ENCODE results near the gene ARHGAP6. TPM values are rescaled to one million over a fixed set of nuclear protein-coding genes. Genes with fewer than 3 reads are reported as not detected.

ARHGAP6 gene
- total and polyA plus RNA-seq, 9 of the 15 experiments (the other 6 are each of a cell fraction or from before 2014, with no cell fraction given): 12.5 to 63.6 (median 41.8) TPM

DNA sequence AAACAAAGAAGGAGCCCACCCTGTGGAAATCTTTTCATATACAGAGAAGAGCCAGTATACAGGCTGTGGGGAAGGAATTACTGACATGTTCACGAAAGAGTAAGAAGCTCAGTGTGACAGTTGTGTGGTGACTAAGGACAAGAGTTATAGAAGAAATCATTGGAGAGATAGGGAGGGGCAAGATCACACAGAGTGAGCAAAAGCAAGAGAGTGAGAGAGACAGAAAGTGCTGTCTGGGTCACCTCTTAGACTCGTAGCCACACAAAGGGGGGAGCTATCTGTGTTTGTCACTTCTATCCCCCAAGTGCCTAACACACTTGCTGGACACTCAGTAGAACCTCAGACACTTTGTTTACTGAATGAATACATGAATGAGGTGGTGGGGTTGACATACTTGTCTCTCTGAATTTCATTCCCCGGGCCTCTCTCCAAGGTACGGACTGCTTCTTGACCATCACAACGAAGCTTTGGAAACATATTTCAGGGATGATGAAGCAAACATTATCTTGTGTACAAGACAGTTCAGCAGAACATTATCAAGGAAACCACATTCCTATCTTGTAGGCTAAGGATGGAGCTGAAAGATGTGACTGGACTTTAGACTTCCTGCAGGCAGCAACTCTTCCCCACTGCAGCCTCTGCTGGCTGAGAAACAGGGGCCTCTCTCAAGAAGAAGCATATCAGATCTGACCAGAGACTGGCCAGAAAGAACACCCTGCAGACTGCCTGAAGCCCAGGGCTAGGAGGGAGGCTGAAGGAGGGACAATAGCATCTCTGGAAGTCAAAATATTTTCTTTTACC lies 204.3 kb downstream of the ARHGAP6 start (continued):
- no peak for TF ChIP-seq KLF13 (tag; IDR thresholded peaks at IDR 0.05; ENCODE audit: borderline replicate concordance, low read depth)
- no peak for TF ChIP-seq NR2C1 (IDR thresholded peaks at IDR 0.05)
- TF ChIP-seq NR2C1 (tag; IDR thresholded peaks at IDR 0.05): peak; percentile 41; the same call in 1 of the 2 replicates
- no peak for TF ChIP-seq U2AF1 (optimal IDR thresholded peaks at IDR 0.05; ENCODE audit: low read depth, low read length)
- no peak for TF ChIP-seq ZNF57 (CRISPR knock-in tag; IDR thresholded peaks at IDR 0.05)
- no peak for TF ChIP-seq CBX2 (IDR thresholded peaks at IDR 0.05; ENCODE audit: insufficient read depth, low read length, poor library complexity, severe bottlenecking)
- no peak for TF ChIP-seq ZNF133 (CRISPR knock-in tag; IDR thresholded peaks at IDR 0.05)
- TF ChIP-seq SNIP1 (IDR thresholded peaks at IDR 0.05; ENCODE audit: low read depth): no peak
- TF ChIP-seq C11orf30 (IDR thresholded peaks at IDR 0.05; ENCODE audit: low read depth): peak; percentile 62; the same call in 1 of the 2 replicates
- TF ChIP-seq, protein P1, sequence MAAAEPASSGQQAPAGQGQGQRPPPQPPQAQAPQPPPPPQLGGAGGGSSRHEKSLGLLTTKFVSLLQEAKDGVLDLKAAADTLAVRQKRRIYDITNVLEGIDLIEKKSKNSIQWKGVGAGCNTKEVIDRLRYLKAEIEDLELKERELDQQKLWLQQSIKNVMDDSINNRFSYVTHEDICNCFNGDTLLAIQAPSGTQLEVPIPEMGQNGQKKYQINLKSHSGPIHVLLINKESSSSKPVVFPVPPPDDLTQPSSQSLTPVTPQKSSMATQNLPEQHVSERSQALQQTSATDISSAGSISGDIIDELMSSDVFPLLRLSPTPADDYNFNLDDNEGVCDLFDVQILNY (CRISPR knock-in tag; IDR thresholded peaks at IDR 0.05): no peak
- TF ChIP-seq SREBF1 (IDR thresholded peaks at IDR 0.05; ENCODE audit: borderline replicate concordance, low read depth, low read length): no peak
- TF ChIP-seq NUFIP1 (IDR thresholded peaks at IDR 0.05; ENCODE audit: partially characterized antibody): no peak
- no peak for TF ChIP-seq CLOCK (CRISPR knock-in tag; IDR thresholded peaks at IDR 0.05; ENCODE audit: borderline replicate concordance)
- no peak for TF ChIP-seq ZNF146 (CRISPR knock-in tag; IDR thresholded peaks at IDR 0.05; ENCODE audit: unreplicated experiment)
- no peak for TF ChIP-seq CEBPG (CRISPR knock-in tag; IDR thresholded peaks at IDR 0.05)
- no peak; a peak in 1 of 4 replicates for TF ChIP-seq CEBPG (tag; conservative IDR thresholded peaks at IDR 0.05 in 1 of 2, IDR thresholded peaks at IDR 0.05 in 1 of 2)
- TF ChIP-seq XRCC5 (IDR thresholded peaks at IDR 0.05; ENCODE audit: low read depth, low read length): no peak
- TF ChIP-seq CBX1 (IDR thresholded peaks at IDR 0.05; ENCODE audit: low read depth): no peak
- no peak for TF ChIP-seq XRCC4 (IDR thresholded peaks at IDR 0.05; ENCODE audit: extremely low read depth, insufficient read depth, insufficient read length)
- TF ChIP-seq, protein P2, sequence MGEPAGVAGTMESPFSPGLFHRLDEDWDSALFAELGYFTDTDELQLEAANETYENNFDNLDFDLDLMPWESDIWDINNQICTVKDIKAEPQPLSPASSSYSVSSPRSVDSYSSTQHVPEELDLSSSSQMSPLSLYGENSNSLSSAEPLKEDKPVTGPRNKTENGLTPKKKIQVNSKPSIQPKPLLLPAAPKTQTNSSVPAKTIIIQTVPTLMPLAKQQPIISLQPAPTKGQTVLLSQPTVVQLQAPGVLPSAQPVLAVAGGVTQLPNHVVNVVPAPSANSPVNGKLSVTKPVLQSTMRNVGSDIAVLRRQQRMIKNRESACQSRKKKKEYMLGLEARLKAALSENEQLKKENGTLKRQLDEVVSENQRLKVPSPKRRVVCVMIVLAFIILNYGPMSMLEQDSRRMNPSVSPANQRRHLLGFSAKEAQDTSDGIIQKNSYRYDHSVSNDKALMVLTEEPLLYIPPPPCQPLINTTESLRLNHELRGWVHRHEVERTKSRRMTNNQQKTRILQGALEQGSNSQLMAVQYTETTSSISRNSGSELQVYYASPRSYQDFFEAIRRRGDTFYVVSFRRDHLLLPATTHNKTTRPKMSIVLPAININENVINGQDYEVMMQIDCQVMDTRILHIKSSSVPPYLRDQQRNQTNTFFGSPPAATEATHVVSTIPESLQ (CRISPR knock-in tag; IDR thresholded peaks at IDR 0.05): no peak
- no peak for TF ChIP-seq PHF8 (IDR thresholded peaks at IDR 0.05; ENCODE audit: borderline replicate concordance, low read length)
- peak; percentile 68; the same call in 1 of the 2 replicates for TF ChIP-seq MTA3 (IDR thresholded peaks at IDR 0.05; ENCODE audit: borderline replicate concordance)
